T-helper 1 cell treated with Interleukin-12 subunit alpha and Interleukin-12 subunit beta and Interleukin-4 antibody, amounts not matched to agents 30 μg/mL and 1 μg/mL, for 36 hours (primary cell): Measurements from ENCODE around the gene TMEM18.

Experiments
- H3K27ac Mint-ChIP-seq: one replicate; pipeline ENCODE4 v1.8.0; 2021; ENCODE audit warnings: mild to moderate bottlenecking, mixed read lengths
- H3K27me3 Mint-ChIP-seq: one replicate; pipeline ENCODE4 v1.8.0; 2021; ENCODE audit warnings: low read depth, mixed read lengths
- H3K36me3 Mint-ChIP-seq: one replicate; pipeline ENCODE4 v1.8.0; 2021; ENCODE audit warnings: low read depth, mixed read lengths
- H3K4me1 Mint-ChIP-seq: one replicate; pipeline ENCODE4 v1.8.0; 2021; ENCODE audit warnings: low read depth, mixed read lengths
- H3K4me3 Mint-ChIP-seq: one replicate; pipeline ENCODE4 v1.8.0; 2021; ENCODE audit warnings: mild to moderate bottlenecking, moderate library complexity, mixed read lengths
- H3K9me3 Mint-ChIP-seq: one replicate; pipeline ENCODE4 v1.8.0; 2021; ENCODE audit warnings: mixed read lengths

TMEM18 gene

DNA sequence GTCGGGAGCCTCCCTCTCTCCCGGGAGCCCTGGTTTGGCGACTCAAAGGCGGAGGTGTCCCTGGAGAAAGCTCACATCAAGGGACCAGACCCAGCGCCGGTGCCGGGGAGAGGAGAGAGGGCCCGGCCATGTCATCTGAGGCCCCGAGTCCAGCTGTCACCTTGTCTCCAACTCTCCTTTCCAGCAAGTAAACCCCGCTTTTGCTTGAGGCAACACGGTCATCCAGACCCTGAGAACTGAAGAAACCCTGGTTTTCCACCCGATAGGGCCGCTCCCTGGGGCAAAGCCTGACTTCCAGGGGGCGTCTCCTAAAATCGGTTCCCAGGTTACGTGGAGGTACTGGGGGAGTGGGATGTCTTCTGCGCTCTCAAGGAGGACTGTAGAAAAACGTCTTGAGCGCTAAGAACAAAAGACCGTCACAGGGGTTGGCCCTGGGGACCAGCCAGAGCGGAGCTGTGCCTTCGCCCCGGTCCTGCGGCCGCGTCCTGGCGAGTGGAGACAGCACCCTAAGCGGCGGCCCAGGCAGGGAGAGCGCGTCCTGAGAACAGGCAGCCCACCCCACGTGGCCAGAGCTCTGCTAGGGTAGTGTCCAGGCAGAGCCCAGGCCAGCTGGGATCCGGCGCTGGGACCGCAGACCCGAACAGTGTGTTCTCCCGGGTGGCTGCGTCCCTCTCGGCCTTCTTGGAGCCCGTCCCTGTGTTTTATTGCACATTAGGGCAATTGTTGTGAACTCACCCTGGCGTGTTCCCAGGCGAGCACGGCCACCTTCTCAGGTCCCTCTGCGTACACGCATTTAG lies 55.7 kb downstream of the TMEM18 start:
- H3K36me3 Mint-ChIP-seq = no peaks in the 10 kb centered on the region
- no peak overlapping the region for H3K27ac Mint-ChIP-seq
- no peaks in the 10 kb centered on the region for H3K27me3 Mint-ChIP-seq
- no peak overlapping the region for H3K4me3 Mint-ChIP-seq
- H3K4me1 Mint-ChIP-seq = no peaks in the 10 kb centered on the region
- H3K9me3 Mint-ChIP-seq = no peaks in the 10 kb centered on the region

DNA sequence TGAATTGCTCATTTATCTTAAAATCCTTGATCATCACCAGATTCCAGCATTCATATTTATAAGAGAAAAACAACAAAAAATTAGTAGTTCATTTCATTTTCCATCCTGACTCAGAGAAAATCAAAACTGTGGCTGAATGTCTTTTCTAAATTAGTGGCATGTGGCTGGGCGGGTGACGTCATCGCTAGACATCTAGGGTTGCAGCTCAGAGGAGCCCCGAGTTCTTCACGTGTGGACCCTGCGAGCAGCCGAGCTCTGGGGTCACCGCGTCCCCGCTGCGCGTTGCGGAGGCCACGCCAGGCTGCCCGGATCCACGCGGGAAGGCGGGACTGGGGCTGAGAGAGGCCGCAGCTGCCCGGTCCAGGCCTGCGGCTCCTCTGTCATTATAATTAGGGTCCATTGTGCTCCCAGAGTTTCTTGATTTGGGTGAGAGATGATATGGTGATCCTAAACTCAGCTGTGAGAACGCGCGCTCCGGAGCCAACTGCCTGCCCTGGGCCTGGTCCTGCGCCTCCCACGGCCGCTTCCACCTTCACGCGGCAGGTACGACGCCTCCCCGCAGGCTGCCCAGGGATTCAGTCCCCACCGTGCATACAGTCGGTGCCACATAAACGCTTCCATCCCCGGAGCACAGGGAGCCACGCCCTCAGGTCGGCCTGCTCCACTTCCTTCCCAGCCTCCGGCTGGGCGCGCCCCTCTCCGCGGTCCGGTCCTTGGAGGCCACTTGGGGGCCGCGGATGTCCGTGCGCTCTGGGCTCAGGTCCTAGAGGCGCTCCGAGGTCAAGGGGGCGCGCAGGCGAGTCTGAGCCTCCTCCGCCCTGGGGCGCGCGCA lies 56.5 kb downstream of the TMEM18 start:
- Mint-ChIP-seq H3K9me3 (no peaks in the 10 kb centered on the region), H3K4me1 (no peaks in the 10 kb centered on the region), H3K4me3 (no peak overlapping the region), H3K36me3 (no peaks in the 10 kb centered on the region), H3K27me3 (peaks cover 3% of the 10 kb centered on the region), H3K27ac (no peak overlapping the region)

DNA sequence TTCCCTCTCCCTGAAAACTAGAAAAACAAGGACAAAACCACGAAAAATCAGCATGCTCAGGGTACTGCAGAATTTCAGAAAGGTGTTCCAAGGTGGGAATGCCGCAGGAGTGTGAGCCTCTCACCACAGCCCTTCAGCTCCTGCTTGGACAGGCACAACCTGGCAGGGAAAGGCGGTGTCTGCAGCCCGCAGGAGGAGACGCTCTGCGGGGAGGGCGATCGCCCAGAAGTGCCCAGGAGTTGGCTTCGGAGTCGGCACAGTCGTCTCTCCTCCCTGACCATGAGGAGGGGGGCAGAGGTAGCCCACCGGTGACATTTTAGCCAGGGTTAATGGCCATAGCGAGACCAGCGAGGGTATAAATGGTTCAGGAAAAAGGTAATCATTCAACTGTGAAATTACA lies 57.2 kb downstream of the TMEM18 start:
- Mint-ChIP-seq H3K27ac (no peak overlapping the region), H3K27me3 (peaks cover 4% of the 10 kb centered on the region), H3K9me3 (no peaks in the 10 kb centered on the region), H3K4me3 (no peak overlapping the region), H3K4me1 (no peaks in the 10 kb centered on the region), H3K36me3 (no peaks in the 10 kb centered on the region)

DNA sequence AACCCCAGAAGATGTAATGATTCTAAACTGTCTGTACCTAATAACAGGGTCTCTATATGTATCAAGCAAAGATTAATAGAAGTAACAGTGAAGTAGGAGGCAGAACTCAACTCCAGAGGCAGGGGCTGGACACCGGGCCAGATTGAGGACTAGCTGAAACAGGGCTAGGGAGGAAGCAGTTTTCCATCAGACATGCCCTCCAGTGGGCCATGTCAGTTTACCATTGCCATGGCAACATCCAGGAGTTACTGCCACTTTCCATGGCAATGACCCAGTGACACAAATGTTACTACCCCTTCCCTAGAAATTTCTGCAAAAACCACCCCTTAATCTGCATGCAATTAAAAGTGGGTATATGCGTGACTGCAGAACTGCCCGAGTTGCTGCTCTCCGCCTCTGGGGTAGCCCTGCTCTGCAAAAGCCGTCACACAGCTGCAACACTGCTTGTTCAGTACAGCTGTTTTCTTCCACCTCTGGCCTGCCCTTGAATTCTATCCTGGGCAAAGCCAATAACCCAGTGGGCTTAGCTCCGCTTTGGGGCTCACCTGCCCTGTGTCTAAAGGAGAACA lies 58.7 kb downstream of the TMEM18 start:
- Mint-ChIP-seq H3K4me3 (no peak overlapping the region), H3K4me1 (no peaks in the 10 kb centered on the region), H3K27ac (no peak overlapping the region), H3K27me3 (peaks cover 7% of the 10 kb centered on the region), H3K9me3 (no peaks in the 10 kb centered on the region), H3K36me3 (no peaks in the 10 kb centered on the region)

DNA sequence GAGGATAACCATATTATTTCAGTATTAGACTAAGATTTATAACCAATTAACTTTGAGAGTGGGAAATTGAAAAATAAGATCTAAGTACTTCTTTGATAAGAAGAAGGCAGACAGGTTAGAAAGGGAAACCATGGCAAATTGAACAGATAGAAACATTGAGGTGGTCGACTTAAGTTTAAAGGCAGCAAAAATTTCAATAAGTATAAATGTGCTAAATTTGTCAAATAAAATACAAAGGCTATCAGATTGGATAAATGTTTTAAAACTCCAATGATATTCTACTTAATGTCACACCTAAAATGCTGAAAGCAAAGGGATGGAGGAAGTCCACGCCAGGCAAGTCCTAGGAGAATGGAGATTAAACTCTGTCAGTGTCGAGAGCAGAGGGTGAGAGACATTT lies 59.2 kb downstream of the TMEM18 start:
- Mint-ChIP-seq H3K4me3 (no peak overlapping the region), H3K9me3 (no peaks in the 10 kb centered on the region), H3K4me1 (no peaks in the 10 kb centered on the region), H3K27ac (no peak overlapping the region), H3K27me3 (peaks cover 9% of the 10 kb centered on the region), H3K36me3 (no peaks in the 10 kb centered on the region)
